ENCODE data around the gene EEA1.
"Not testable (repeated sequence)": the region's sequence is repeated elsewhere in the genome, so short reads cannot be mapped to it uniquely, and the experiment has no call there.

Gene EEA1

DNA sequence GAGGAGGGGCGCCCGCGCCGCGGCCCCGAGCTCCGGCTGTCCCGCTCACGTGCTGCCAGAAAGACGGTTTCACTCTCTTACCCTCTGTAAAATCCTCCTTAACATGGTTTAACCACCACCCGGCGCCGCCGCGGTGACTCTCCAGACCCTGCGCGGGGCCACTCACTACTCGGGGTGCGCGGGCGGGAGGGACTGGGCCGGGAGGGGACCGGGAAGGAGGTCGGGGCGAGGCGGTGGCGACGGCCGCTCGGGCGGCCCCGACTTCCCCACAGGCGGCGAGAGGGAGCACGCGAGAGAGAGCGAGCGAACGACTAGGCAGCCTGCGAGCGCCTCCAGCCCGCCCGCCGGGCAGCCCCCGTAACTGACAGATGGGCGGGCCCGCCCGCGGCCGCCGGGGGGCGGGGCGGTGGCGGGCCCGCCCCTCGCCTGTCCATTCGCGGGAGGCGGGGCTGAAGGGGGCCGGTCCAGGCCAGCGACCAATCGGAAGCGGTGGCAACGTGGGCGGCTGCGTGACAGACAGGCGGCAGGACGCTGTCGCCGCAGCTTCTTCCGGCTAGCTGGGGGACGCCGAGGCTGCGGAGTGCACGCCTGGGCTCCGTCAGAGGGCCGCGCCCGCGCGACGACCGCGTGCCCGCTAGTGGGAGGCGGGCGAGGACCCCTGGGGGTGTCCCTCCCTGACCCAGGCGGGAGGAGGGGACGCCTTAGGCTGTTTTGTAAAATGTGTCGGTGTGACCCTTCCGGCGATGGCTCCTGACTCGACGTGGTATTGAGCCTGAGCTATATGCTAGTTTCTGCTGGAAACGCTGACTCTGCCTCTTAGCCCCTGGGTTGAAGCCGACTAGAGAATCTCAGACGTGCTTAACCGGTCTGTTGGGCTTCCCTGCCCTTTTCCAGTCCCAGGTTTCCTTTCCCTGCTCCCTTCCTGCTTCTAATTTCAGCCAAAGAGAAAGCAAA lies at the start of gene EEA1:
Gene EEA1, minus strand, starts transcription at position 334 of the 954 bp plus-strand sequence. Its CDS starts 229 bp downstream, at position 105.
- DNase-seq, result peak; percentile 95

DNA sequence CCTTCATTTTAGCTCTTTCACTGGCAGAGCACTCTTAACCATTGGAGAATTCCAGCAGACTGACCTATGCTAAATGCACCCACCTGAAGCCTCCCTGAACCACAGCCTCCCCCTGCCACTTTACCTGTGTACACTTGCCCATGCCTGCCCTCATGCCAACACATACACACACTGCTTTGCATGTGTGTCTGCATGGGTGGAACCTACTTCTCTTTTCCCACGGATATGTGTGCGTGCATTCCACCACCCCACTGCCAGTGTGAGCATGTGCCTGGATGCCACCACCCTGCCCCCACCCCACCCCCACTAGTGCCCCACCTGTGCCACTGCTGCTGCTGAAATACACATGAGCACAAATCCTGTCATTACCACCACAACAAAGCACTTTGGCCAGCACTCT lies 49.5 kb upstream of the EEA1 start:
- DNase-seq, result no peak

DNA sequence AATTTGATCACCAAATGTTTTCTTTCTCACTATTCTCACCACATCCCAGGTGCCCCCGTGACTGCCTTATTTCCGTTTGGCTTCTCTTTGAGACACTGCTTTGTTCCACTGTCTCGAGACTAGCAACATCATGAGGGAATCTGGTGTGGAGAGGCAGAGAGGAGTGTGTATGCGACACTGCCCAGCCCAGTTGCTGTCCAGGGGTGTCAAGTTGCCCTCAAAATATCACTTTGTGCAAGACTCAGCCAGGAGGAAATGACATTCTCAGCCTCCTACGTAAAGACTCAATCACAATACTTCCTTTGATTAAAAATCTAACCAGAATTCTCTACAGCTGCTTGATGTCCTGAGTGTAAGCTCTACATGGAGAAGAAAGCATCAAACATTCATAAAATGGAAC lies 48.2 kb upstream of the EEA1 start:
- no peak for DNase-seq

DNA sequence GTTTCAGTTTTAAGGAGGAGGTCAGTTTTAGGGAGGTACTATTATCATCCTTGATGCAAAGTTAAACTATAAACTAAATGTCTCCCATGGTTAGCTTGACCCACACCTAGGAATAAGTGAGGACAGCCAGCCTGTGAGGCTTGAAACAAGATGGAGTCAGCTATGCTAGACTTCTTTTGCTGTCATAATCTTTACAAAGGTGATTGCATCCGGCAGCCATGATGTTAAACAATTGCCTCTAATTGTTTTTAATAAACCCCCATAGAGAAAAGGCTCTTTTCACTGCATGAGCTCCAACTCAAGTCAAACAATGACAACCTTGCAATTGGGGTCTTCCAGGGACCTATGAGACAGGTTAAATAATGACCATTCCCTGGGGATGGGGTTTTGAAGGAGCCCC lies 45.7 kb upstream of the EEA1 start:
- DNase-seq, result no peak

DNA sequence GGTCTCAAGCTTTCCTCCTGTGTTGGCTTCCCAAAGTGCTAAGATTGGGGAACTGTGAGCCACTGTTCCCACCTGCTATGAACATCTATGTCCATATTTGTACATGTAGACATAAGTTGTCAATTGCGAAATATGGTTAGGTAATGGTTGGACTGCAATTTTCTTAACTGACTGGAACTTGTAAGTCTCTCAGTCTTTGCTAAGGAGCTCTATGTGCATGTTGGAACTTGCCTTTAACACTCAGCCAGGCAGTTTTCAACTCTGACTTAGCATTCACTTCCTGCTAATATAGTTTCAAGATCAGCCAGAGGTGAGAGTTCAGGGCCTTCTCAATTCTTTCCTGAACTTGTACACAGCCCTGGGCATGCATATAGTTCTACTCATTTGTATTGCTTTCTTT lies 44.5 kb upstream of the EEA1 start:
- DNase-seq, result no peak

DNA sequence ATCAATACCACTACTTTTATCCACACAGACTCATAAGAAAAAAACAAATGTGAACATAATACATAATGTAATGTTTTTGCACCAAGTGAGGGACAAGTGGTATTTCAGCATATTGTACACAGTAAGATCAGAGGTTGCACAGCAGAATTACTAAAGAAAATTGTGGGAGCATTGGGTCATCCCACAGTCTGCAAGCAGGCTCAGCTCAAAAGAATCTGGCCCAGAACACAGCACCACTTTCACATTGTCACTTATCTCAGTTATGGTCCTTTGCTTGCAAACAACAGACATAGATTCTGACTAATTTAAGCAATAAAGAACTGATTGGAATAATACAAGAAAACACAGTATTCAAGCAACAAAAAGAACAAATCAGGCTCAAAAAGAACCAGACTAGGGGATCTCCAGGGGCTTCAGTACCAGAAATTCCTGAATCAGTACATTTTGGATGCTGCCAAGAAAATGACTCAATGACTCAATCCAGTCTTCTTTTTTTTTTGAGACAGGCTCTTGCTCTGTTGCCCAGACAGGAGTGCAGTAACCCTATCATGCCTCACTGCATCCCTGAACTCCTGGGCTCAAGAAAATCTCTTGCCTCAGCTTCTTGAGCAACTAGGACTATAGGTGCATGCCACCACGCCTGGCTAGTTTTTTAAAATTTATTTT lies 42.9 kb upstream of the EEA1 start:
- no peak for DNase-seq

GRCh38 chr12:92968176-92968813 lies 39.2 kb upstream of the EEA1 start:
- no peak for DNase-seq

- not testable (repeated sequence) for DNase-seq
Measured at GRCh38 chr12:92964378-92964777, 35.3 kb upstream of the EEA1 start.

- DNase-seq, result no peak
Measured at GRCh38 chr12:92961949-92962348, 32.9 kb upstream of the EEA1 start.

DNA sequence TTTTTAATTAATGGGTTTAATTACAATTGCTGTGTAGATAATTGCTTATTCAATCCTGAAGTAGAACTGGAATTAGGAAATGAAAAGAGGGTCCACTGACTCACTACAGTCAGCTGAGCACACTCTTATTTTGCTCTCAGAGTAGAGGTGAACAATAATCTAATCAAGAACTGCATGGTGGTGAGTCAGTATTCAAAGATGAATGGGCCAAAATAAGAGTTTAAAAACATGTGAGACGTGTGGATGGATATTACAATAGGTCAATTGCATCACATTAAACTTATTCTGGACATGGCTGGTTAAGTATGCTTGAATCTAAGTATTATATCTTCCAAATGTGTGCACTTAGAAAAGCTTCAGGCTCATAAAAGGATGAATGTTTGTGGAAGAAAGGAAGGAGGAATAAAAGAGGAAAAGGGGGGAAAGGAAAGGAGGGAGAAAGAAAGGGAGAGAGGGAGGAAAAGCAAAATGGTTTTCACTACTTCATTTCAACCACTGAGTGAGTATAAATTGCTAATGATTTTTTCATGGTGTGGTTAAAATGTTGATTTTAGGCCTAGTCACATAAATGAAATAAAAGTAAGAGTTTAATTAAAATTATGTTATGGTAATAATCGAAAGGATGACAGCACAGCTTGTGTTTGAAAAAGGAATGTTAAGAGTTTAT lies 27.0 kb upstream of the EEA1 start:
- no peak for DNase-seq

DNA sequence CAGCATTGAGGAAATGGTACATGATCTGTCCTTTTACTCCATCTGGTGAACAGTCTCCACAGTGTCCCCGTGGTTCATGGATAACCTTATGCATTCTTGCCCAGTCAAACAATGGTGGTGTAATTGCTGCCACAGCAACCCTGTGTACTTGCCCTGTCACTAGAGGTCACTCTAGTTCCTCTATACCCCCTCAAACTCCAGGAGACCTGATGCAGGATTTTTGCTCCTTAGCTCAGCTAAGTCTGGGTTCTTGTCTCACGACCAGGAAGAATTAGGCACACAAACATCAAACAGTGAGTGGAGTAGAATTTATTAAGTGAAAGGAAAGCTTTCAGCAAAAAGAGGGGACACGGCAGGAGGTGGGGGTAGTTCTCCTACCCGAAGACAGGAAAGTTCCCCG lies 24.7 kb upstream of the EEA1 start:
- no peak for DNase-seq

GRCh38 chr12:92952394-92952793 lies 23.3 kb upstream of the EEA1 start:
- no peak for DNase-seq

DNA sequence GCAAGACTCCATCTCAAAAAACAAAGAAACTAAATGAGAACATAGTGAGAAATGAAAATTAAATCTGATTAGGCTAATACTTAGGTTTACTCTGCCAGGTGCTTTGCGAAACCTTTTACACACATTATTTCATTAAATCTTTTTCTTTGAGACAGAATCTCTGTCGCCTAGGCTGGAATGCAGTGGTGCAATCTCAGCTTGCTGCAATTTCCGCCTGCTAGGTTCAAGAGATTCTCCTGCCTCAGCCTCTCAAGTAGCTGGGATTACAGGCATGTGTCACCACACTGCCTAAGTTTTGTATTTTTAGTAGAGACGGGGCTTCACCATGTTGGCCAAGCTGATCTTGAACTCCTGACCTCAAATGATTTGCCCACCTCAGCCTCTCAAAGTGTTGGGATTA lies 21.9 kb upstream of the EEA1 start:
- no peak for DNase-seq

GRCh38 chr12:92950011-92950410 lies 20.9 kb upstream of the EEA1 start:
- DNase-seq, result no peak

DNA sequence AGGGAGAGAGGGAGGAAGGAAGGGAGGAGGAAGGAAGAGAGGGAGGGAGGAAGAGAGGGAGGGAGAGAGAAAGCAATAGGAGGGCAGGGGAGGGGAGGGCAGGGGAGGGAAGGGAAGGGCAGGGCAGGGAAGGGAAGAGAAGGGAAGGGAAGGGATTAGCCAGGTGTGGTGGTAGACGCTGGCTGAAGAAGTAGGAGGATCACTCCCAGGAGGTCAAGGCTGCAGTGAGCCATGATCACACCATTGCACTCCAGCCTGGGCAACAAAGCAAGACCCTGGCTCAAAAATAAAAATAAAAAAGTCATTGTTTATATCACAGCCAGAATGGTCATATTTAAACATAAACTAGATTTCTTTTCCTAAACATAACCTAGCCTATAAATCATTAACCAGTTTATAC lies 20.4 kb upstream of the EEA1 start:
- DNase-seq, result no peak

DNA sequence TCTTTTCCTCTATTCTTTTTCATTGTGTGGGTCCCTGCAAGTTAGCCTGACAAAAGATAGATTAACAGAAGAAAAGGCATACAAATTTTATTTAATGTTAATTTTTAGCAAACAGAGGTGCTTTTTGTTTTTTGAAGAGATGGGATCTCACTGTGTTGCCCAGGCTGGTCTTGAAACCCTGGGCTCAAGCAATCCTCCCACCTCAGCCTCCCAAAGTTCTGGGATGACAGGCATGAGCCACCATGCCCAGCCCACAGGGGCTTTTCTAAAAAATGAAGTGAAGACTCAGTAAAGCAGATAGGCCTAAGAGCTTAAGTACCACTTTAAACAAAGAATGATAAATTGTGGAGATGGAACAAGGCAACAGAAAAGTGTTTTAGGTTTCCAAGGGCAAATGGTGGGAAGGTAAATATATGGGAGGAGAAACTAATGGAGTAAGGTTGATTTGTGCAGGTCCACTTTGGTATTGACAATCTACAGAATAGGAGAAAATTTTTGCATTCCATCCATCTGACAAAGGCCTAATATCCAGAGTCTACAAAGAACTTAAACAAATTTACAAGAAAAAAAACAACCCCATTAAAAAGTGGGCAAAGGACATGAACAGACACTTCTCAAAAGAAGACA lies 18.6 kb upstream of the EEA1 start:
- DNase-seq, result no peak

DNA sequence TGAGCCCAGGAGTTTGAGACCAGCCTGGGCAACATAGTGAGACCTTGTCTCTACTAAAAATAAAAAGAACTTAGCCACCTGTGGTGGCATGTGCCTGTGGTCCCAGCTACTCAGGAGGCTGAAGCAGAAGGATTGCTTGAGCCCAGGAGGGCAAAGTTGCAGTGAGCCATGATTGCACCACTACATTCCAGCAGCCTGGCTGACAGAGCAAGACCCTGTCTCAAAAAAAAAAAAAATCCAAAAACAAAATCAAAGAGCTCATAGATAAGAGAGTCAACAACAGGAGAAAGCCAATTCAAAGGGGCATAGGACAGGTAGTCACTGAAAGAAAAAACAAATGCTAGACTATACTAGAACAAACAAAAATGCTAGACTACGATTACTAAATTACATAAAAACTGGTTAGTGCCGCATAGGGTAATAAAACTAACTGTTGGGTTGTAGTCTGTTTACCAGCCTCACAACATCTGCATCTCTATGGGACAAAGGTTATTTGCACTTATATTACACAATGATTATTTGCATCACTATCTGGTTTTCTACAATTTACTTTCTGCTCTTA lies 16.6 kb upstream of the EEA1 start:
- DNase-seq, result no peak

- no peak for DNase-seq
Measured at GRCh38 chr12:92943482-92944250, 14.6 kb upstream of the EEA1 start.

- no peak for DNase-seq
Measured at GRCh38 chr12:92942905-92943304, 13.8 kb upstream of the EEA1 start.

- no peak for DNase-seq
Measured at GRCh38 chr12:92939116-92939515, 10.0 kb upstream of the EEA1 start.

DNA sequence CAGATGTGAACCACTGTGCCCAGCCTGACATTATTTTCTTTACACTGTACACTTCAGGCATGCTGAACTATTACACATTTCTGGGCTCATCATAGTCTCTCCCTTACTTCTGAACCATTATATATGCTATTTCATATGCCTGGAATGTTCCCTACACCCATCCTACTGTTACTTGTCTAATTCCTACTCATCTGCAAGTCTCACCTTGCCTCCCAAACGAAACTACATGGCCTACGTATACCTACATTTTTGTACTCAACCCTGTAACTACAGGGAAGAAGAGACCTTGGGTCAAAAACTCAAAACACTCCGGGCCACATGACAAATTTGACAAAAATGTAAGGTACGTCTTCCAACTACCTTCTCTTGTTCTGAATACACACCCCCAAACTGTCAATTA lies 9.5 kb upstream of the EEA1 start:
- DNase-seq, result no peak

DNA sequence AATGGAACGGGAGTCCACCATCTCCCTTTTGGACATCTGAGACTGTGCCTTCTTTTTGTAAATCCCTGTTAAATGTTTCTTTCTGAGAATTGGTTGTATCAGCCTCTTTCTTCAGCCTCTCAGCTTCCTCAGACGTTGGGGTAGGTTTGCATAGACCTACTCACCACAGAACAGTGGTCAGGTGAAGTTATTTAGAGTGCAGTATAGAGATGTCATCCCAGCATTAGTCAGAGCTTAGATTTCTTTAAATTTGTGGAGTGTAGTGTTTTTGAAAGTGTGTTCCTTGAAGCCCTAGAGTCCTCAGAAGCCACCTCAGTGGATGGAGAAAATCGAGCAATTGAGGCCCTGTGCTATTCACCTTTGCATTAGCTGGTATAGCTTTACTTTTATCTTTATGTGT lies 8.9 kb upstream of the EEA1 start:
- no peak for DNase-seq

All from activated T-cell treated with anti-CD3 and anti-CD28 coated beads, Interleukin-2, amount 50 U/mL, for 1 hour (primary cell).